RWPE2 (cell line): ENCODE data around the gene ABCA8.
"Not testable (repeated sequence)": the region's sequence is repeated elsewhere in the genome, so short reads cannot be mapped to it uniquely, and the experiment has no call there.

Experiments
- ATAC-seq: fragments of 200-7000 bp; cut with Tn5 transposase; 3 replicates; pipeline ENCODE4 v1.9.1; 2021; ENCODE audit warnings: low read depth
- DNase-seq: peaks from one replicate; pipeline ENCODE4 v3.0.0-alpha.2; 2020; ENCODE audit warnings: low spot score
- H3K27ac ChIP-seq: fragments of 450-650 bp; 2 replicates; pipeline ENCODE4 v1.5.1; 2017; ENCODE audit warnings: mild to moderate bottlenecking; ENCODE audit not compliant: poor library complexity, severe bottlenecking
- H3K27me3 ChIP-seq: fragments of 250-450 bp; sonication (Bioruptor Pico); 2 replicates; pipeline ENCODE4 v1.5.1; 2021; ENCODE audit warnings: mild to moderate bottlenecking, moderate library complexity; ENCODE audit not compliant: insufficient read depth, poor library complexity, severe bottlenecking
- H3K36me3 ChIP-seq: fragments of 250-450 bp; sonication (Bioruptor Pico); 2 replicates; pipeline ENCODE4 v1.5.1; 2020; ENCODE audit warnings: low read depth, mild to moderate bottlenecking, moderate library complexity
- H3K4me1 ChIP-seq: fragments of 250-450 bp; sonication (Bioruptor Pico); 2 replicates; pipeline ENCODE4 v1.5.1; 2021; ENCODE audit warnings: mild to moderate bottlenecking, moderate library complexity; ENCODE audit not compliant: insufficient read depth, poor library complexity, severe bottlenecking
- H3K4me3 ChIP-seq: fragments of 250-450 bp; sonication (Bioruptor Pico); 2 replicates; pipeline ENCODE4 v1.5.1; 2021; ENCODE audit warnings: mild to moderate bottlenecking, moderate library complexity; ENCODE audit not compliant: severe bottlenecking
- H3K9me3 ChIP-seq: fragments of 250-450 bp; sonication (Bioruptor Pico); 2 replicates; pipeline ENCODE4 v1.5.1; 2021; ENCODE audit warnings: mild to moderate bottlenecking, moderate library complexity; ENCODE audit not compliant: severe bottlenecking
- TF ChIP-seq, protein P1 (sequence below): fragments of 450-650 bp; IDR thresholded peaks from one replicate; pipeline ENCODE4 v1.5.1; 2017; ENCODE audit warnings: mild to moderate bottlenecking, moderate library complexity; ENCODE audit not compliant: poor library complexity, severe bottlenecking

ABCA8 gene, protein sequence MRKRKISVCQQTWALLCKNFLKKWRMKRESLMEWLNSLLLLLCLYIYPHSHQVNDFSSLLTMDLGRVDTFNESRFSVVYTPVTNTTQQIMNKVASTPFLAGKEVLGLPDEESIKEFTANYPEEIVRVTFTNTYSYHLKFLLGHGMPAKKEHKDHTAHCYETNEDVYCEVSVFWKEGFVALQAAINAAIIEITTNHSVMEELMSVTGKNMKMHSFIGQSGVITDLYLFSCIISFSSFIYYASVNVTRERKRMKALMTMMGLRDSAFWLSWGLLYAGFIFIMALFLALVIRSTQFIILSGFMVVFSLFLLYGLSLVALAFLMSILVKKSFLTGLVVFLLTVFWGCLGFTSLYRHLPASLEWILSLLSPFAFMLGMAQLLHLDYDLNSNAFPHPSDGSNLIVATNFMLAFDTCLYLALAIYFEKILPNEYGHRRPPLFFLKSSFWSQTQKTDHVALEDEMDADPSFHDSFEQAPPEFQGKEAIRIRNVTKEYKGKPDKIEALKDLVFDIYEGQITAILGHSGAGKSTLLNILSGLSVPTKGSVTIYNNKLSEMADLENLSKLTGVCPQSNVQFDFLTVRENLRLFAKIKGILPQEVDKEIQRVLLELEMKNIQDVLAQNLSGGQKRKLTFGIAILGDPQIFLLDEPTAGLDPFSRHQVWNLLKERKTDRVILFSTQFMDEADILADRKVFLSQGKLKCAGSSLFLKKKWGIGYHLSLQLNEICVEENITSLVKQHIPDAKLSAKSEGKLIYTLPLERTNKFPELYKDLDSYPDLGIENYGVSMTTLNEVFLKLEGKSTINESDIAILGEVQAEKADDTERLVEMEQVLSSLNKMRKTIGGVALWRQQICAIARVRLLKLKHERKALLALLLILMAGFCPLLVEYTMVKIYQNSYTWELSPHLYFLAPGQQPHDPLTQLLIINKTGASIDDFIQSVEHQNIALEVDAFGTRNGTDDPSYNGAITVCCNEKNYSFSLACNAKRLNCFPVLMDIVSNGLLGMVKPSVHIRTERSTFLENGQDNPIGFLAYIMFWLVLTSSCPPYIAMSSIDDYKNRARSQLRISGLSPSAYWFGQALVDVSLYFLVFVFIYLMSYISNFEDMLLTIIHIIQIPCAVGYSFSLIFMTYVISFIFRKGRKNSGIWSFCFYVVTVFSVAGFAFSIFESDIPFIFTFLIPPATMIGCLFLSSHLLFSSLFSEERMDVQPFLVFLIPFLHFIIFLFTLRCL (N-terminal part only)

DNA sequence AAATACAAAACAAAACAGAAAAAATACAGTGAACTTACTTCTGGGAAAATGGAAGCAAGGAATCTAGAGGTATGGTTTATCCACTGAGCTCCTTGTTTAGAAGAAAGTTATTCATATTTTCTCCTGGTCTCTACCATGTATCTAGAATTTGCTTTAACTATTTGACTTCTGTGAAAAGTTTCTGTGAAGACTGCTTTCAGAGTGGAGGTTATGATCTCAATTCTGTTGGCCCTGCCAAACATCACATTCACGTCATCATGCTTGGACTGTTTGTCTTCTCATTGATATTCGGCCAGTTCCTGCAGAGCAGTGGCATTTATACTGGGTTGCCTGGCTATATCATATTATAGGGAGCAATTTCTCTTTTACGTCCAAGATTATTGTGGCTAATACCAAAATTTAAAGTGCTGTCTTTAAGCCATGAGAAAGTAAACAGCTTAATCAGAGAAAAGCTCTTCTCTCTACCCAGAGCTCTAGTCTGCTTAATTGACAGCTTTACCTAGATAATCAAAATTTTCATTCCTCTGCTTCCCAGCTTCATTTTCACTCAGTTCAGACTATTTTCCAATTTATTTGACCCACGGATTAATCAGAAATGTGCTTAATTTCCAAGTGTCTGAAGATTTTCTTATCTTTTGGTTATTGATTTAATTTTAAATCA lies at the start of gene ABCA8:
ABCA8 (minus strand) TSS at position 212 of the 661 bp plus-strand sequence. CDS start 13,358 bp downstream, outside the sequence.
- Histone ChIP-seq H3K4me3 (no peak within 1 kb of the TSS), H3K27ac (no peak within 1 kb of the TSS), H3K9me3 (no peaks in the 10 kb centered on the region), H3K4me1 (no peaks in the 10 kb centered on the region), H3K36me3 (no peaks in the 10 kb centered on the region), H3K27me3 (no peaks in the 10 kb centered on the region)
- no peak for DNase-seq
- no peak for ATAC-seq
- TF ChIP-seq, protein P1, sequence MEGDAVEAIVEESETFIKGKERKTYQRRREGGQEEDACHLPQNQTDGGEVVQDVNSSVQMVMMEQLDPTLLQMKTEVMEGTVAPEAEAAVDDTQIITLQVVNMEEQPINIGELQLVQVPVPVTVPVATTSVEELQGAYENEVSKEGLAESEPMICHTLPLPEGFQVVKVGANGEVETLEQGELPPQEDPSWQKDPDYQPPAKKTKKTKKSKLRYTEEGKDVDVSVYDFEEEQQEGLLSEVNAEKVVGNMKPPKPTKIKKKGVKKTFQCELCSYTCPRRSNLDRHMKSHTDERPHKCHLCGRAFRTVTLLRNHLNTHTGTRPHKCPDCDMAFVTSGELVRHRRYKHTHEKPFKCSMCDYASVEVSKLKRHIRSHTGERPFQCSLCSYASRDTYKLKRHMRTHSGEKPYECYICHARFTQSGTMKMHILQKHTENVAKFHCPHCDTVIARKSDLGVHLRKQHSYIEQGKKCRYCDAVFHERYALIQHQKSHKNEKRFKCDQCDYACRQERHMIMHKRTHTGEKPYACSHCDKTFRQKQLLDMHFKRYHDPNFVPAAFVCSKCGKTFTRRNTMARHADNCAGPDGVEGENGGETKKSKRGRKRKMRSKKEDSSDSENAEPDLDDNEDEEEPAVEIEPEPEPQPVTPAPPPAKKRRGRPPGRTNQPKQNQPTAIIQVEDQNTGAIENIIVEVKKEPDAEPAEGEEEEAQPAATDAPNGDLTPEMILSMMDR: no peak

DNA sequence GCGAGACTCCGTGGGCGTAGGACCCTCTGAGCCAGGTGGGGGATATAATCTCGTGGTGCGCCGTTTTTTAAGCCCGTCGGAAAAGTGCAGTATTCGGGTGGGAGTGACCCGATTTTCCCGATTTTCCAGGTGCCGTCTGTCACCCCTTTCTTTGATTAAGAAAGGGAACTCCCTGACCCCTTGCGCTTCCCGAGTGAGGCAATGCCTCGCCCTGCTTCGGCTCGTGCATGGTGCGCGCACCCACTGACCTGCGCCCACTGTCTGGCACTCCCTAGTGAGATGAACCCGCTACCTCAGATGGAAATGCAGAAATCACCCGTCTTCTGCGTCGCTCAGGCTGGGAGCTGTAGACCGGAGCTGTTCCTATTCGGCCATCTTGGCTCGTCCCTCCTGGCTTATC lies 49.6 kb upstream of the ABCA8 start:
- not testable (repeated sequence) for H3K36me3 ChIP-seq, H3K9me3 ChIP-seq, H3K27me3 ChIP-seq, H3K27ac ChIP-seq, H3K4me1 ChIP-seq, ATAC-seq, H3K4me3 ChIP-seq, DNase-seq

DNA sequence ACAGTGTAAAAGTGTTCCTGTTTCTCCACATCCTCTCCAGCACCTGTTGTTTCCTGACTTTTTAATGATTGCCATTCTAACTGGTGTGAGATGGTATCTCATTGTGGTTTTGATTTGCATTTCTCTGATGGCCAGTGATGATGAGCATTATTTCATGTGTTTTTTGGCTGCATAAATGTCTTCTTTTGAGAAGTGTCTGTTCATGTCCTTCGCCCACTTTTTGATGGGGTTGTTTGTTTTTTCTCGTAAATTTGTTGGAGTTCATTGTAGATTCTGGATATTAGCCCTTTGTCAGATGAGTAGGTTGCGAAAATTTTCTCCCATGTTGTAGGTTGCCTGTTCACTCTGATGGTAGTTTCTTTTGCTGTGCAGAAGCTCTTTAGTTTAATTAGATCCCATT lies 44.6 kb upstream of the ABCA8 start:
- not testable (repeated sequence) for H3K27me3 ChIP-seq, ATAC-seq, H3K4me3 ChIP-seq, H3K36me3 ChIP-seq, H3K9me3 ChIP-seq, H3K4me1 ChIP-seq, DNase-seq, H3K27ac ChIP-seq

DNA sequence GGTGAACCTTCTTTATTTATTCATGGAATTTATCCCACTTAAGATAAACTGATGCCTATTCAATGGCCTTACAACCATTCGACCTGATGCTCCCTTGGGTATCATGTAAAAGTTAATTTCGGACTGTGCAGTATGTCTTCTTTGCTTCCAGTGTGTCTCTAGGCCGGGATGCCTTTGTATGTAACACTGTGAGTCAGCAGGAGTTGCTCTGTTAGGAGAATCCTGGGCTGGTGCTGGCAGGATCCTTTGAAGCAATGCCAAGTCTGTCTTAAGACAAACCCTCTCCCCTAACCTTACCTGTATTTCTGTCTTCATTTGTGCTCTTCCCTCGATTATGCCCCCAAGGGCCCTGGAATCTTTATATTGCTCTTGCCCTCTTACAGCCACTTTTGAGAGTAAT lies 37.9 kb upstream of the ABCA8 start:
- ATAC-seq: peak; percentile 84
- H3K27ac ChIP-seq: no peak overlapping the region

DNA sequence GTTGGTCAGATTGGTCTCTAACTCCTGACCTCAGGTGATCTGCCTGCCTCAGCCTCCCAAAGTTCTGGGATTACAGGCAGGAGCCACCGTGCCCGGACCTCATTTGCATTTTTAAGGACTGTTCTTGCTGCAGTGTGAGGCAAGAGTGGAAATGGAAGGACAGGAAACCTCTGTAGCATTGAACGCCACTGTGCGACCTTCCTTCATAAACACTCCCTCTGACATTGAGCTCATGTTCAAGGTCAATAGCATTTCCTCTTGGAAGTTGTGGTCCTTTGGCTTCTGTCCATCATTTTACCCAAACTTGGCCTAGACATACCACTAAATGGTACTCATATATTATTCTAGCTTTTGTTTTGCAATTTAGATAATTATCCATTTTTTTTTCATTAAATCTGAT lies 32.8 kb upstream of the ABCA8 start:
- Histone ChIP-seq H3K36me3 (no peaks in the 10 kb centered on the region), H3K4me3 (no peak overlapping the region), H3K27ac (no peak overlapping the region), H3K4me1 (peaks cover 2% of the 10 kb centered on the region), H3K9me3 (no peaks in the 10 kb centered on the region), H3K27me3 (no peaks in the 10 kb centered on the region)
- TF ChIP-seq, protein P1: no peak
- ATAC-seq: no peak
- DNase-seq: no peak

More for the DNA sequence above, 37.9 kb upstream of the ABCA8 start:
- peaks cover 3% of the 10 kb centered on the region for H3K4me1 ChIP-seq
- DNase-seq: no peak
- no peaks in the 10 kb centered on the region for H3K9me3 ChIP-seq
- H3K4me3 ChIP-seq: no peak overlapping the region
- H3K36me3 ChIP-seq: no peaks in the 10 kb centered on the region
- TF ChIP-seq, protein P1: no peak
- H3K27me3 ChIP-seq: no peaks in the 10 kb centered on the region
